ENCODE results near the gene MSL3.
A peak's percentile ranks its signal among the peaks of the same experiment; 100 is the strongest.

The MSL3 gene

DNA sequence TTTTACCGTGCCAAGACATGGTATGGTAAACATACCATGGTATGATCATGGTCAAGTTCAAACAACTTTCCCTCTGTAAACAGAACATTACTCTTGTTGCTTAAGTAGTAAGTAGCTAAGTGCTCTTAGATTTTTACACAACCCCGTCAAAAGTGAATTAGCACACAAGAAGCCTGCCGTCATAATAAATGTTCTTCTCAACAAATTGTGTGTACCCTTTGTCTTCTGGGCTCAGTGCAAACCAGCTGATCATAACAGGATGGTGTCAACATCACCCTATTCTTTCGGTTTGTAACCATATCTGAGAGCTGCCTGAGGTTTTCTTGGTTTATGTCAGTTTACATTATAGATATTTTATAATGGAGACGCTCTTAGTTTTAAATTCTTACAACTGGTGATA lies 28.8 kb downstream of the MSL3 start:
- H3K79me2 ChIP-seq (ENCODE audit: low read length): no peaks in the 10 kb centered on the region
- no peaks in the 10 kb centered on the region for H3K27me3 ChIP-seq (ENCODE audit: low read depth, low read length)
- TF ChIP-seq, protein P1, sequence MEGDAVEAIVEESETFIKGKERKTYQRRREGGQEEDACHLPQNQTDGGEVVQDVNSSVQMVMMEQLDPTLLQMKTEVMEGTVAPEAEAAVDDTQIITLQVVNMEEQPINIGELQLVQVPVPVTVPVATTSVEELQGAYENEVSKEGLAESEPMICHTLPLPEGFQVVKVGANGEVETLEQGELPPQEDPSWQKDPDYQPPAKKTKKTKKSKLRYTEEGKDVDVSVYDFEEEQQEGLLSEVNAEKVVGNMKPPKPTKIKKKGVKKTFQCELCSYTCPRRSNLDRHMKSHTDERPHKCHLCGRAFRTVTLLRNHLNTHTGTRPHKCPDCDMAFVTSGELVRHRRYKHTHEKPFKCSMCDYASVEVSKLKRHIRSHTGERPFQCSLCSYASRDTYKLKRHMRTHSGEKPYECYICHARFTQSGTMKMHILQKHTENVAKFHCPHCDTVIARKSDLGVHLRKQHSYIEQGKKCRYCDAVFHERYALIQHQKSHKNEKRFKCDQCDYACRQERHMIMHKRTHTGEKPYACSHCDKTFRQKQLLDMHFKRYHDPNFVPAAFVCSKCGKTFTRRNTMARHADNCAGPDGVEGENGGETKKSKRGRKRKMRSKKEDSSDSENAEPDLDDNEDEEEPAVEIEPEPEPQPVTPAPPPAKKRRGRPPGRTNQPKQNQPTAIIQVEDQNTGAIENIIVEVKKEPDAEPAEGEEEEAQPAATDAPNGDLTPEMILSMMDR (IDR thresholded peaks at IDR 0.05; ENCODE audit: low read depth, low read length): no peak
- no peak for TF ChIP-seq EZH2phosphoT487 (IDR thresholded peaks at IDR 0.05; ENCODE audit: low read depth)
- H3K9ac ChIP-seq (ENCODE audit: low read length): no peak overlapping the region
- peak overlapping the region; percentile 87 for H3K4me2 ChIP-seq (ENCODE audit: low read length)
- peak overlapping the region; percentile 75 for H3K4me3 ChIP-seq (ENCODE audit: low read length)
- H3K9me3 ChIP-seq (ENCODE audit: insufficient read depth, low read length): no peaks in the 10 kb centered on the region
- H4K20me1 ChIP-seq (ENCODE audit: insufficient read depth, low read length): no peaks in the 10 kb centered on the region
- no peak overlapping the region for H3K27ac ChIP-seq (ENCODE audit: low read length)
- no peaks in the 10 kb centered on the region for H3K36me3 ChIP-seq (replicated peaks; ENCODE audit: low read depth, low read length)
- peaks cover 39% of the 10 kb centered on the region for H3K4me1 ChIP-seq (ENCODE audit: low read length)
- H2AFZ ChIP-seq (ENCODE audit: low read depth, low read length): no peak overlapping the region

DNA sequence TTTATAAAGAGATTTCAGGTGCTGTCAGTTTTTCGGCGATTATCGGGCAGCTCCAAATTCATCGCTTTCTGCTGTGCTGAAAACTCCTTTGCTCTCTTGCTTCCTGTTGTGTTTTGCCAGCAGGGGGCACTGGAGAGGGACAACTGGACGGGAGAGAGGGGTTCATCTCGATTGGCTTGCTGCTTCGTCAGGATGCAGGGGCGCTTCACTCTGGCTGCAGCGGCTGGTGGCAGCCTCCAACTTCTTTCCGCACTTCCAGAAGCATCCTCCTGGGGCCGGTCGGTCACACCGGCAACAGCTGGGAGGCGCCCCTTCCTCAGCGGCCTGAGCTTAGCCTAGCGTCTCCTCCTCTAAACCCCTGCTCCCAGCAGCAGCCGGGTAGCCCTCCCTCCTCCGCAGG lies 29.5 kb downstream of the MSL3 start:
- H4K20me1 ChIP-seq (ENCODE audit: insufficient read depth, low read length): no peaks in the 10 kb centered on the region
- no peaks in the 10 kb centered on the region for H3K79me2 ChIP-seq (ENCODE audit: low read length)
- H3K36me3 ChIP-seq (replicated peaks; ENCODE audit: low read depth, low read length): no peaks in the 10 kb centered on the region
- no peaks in the 10 kb centered on the region for H3K9me3 ChIP-seq (ENCODE audit: insufficient read depth, low read length)
- peak overlapping the region; percentile 73 for H2AFZ ChIP-seq (ENCODE audit: low read depth, low read length)
- H3K9ac ChIP-seq (ENCODE audit: low read length): peak overlapping the region; percentile 45
- peak overlapping the region; percentile 87 for H3K4me2 ChIP-seq (ENCODE audit: low read length)
- TF ChIP-seq, protein P1 (IDR thresholded peaks at IDR 0.05; ENCODE audit: low read depth, low read length): peak; percentile 76
- TF ChIP-seq EZH2phosphoT487 (IDR thresholded peaks at IDR 0.05; ENCODE audit: low read depth): no peak
- H3K4me1 ChIP-seq (ENCODE audit: low read length): peaks cover 46% of the 10 kb centered on the region
- peak overlapping the region; percentile 75 for H3K4me3 ChIP-seq (ENCODE audit: low read length)
- H3K27me3 ChIP-seq (ENCODE audit: low read depth, low read length): no peaks in the 10 kb centered on the region
- H3K27ac ChIP-seq (ENCODE audit: low read length): no peak overlapping the region

DNA sequence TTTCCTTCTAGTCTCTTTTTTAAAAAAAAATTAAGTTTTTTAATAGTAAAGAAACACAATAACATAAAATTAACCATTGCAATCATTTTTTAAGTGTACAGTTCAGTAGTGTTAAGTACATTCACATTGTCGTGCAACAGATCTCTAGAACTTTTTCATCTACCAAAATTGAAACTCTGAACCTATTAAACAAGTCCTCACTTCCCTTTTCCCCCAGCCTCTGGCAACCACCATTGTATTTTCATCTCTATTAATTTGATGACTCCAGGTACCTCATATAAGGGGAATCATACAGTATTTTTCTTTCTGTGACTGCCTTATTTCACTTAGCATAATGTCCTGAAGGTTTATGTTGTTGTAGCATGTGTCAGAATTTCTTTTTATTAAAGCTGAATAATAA lies 31.8 kb downstream of the MSL3 start:
- Histone ChIP-seq H3K27ac (ENCODE audit: low read length) (no peak overlapping the region), H3K4me3 (ENCODE audit: low read length) (no peak overlapping the region), H2AFZ (ENCODE audit: low read depth, low read length) (no peak overlapping the region), H4K20me1 (ENCODE audit: insufficient read depth, low read length) (no peaks in the 10 kb centered on the region), H3K79me2 (ENCODE audit: low read length) (no peaks in the 10 kb centered on the region), H3K9me3 (ENCODE audit: insufficient read depth, low read length) (no peaks in the 10 kb centered on the region), H3K4me2 (ENCODE audit: low read length) (peak overlapping the region; percentile 40), H3K36me3 (replicated peaks; ENCODE audit: low read depth, low read length) (no peaks in the 10 kb centered on the region), H3K9ac (ENCODE audit: low read length) (no peak overlapping the region), H3K27me3 (ENCODE audit: low read depth, low read length) (no peaks in the 10 kb centered on the region), H3K4me1 (ENCODE audit: low read length) (peaks cover 68% of the 10 kb centered on the region)
- TF ChIP-seq, protein P1 (IDR thresholded peaks at IDR 0.05; ENCODE audit: low read depth, low read length): no peak
- TF ChIP-seq EZH2phosphoT487 (IDR thresholded peaks at IDR 0.05; ENCODE audit: low read depth): no peak

DNA sequence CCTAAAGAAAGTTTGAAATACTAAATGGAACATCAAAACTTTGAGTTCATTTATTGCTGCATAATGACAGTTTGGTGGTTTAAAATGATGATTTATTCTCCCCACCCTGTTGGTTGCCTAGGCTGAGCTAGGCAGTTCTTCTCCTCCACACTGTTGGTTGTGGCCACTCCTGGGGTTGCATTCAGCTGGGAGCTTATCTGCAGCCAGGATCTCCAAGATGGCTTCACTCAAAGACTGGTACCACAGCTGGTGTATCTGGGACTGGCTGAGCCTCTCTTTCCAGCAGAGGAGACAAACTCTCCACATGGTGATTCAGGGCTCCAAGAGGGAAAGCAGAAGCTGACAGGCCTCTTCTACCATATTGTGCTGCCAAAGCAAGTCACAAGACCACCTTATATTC lies 33.1 kb downstream of the MSL3 start:
- Histone ChIP-seq H3K9ac (ENCODE audit: low read length) (no peak overlapping the region), H2AFZ (ENCODE audit: low read depth, low read length) (no peak overlapping the region), H3K27me3 (ENCODE audit: low read depth, low read length) (no peaks in the 10 kb centered on the region), H4K20me1 (ENCODE audit: insufficient read depth, low read length) (no peaks in the 10 kb centered on the region), H3K4me1 (ENCODE audit: low read length) (peaks cover 77% of the 10 kb centered on the region), H3K36me3 (replicated peaks; ENCODE audit: low read depth, low read length) (no peaks in the 10 kb centered on the region), H3K4me3 (ENCODE audit: low read length) (no peak overlapping the region), H3K27ac (ENCODE audit: low read length) (0 out of 2 replicates have a peak overlapping the region, but pooled peaks have one; percentile 94), H3K4me2 (ENCODE audit: low read length) (no peak overlapping the region), H3K9me3 (ENCODE audit: insufficient read depth, low read length) (no peaks in the 10 kb centered on the region), H3K79me2 (ENCODE audit: low read length) (no peaks in the 10 kb centered on the region)
- TF ChIP-seq EZH2phosphoT487 (IDR thresholded peaks at IDR 0.05; ENCODE audit: low read depth): no peak
- TF ChIP-seq, protein P1 (IDR thresholded peaks at IDR 0.05; ENCODE audit: low read depth, low read length): no peak

All from OCI-LY3 (cell line).